GM12891 (cell line): Measurements from ENCODE around the gene COX17.

Source experiments
- PAX5 ChIP-seq: IDR thresholded peaks from 2 replicates; pipeline ENCODE4 v1.6.1; 2011; ENCODE audit warnings: low read length, moderate library complexity, mild to moderate bottlenecking; ENCODE audit not compliant: insufficient read depth, severe bottlenecking
- POLR2A ChIP-seq: IDR thresholded peaks from 2 replicates; pipeline ENCODE4 v1.6.1; 2011; ENCODE audit warnings: low read depth, low read length, control low read depth
- POLR2AphosphoS5 ChIP-seq: IDR thresholded peaks from 2 replicates; pipeline ENCODE4 v1.6.1; 2011; ENCODE audit warnings: low read depth, low read length, control low read depth
- POU2F2 ChIP-seq: IDR thresholded peaks from 2 replicates; pipeline ENCODE4 v1.6.1; 2011; ENCODE audit warnings: low read depth, mild to moderate bottlenecking, control low read depth, low read length, moderate library complexity
- SPI1 ChIP-seq: IDR thresholded peaks from 2 replicates; pipeline ENCODE4 v1.6.1; 2011; ENCODE audit warnings: low read depth, low read length, control low read depth
- TAF1 ChIP-seq: IDR thresholded peaks from 2 replicates; pipeline ENCODE4 v1.6.1; 2011; ENCODE audit warnings: low read depth, low read length, control low read depth

GRCh38 chr3:119660474-119661440 is 16.4 kb downstream of the COX17 start, which contains the start of gene POPDC2:
- TF ChIP-seq POLR2A: no peak
- TF ChIP-seq POLR2AphosphoS5: no peak
- TF ChIP-seq TAF1: no peak
- TF ChIP-seq SPI1: no peak
- TF ChIP-seq PAX5: no peak
- TF ChIP-seq POU2F2: no peak
